Measurements from ENCODE around the gene METTL2A.
"Not testable (repeated sequence)": the region's sequence is repeated elsewhere in the genome, so short reads cannot be mapped to it uniquely, and the experiment has no call there.

The METTL2A gene

GRCh38 chr17:62423647-62424461, at the start of gene METTL2A:
METTL2A (plus strand) TSS chr17:62423897; CDS start chr17:62423903, 6 bp downstream.
- DNase-seq, result peak; percentile 86

GRCh38 chr17:62380253-62380652, 43.4 kb upstream of the METTL2A start, which contains the start of gene EFCAB3:
EFCAB3 (plus strand) TSS chr17:62380553; CDS start chr17:62382980, 2,427 bp downstream.
- no peak for DNase-seq

- DNase-seq, result no peak
These were observed 42.1 kb upstream of the METTL2A start for GRCh38 chr17:62381561-62381960.

- no peak for DNase-seq
These were observed 34.8 kb upstream of the METTL2A start for GRCh38 chr17:62388856-62389255.

- DNase-seq, result no peak
These were observed 30.8 kb upstream of the METTL2A start for GRCh38 chr17:62392908-62393307.

- no peak for DNase-seq
These were observed 24.8 kb upstream of the METTL2A start for GRCh38 chr17:62398891-62399290.

GRCh38 chr17:62405451-62405850, 18.2 kb upstream of the METTL2A start:
- DNase-seq, result no peak

GRCh38 chr17:62413090-62413489, 10.6 kb upstream of the METTL2A start:
- DNase-seq, result not testable (repeated sequence)

- not testable (repeated sequence) for DNase-seq
These were observed 2.5 kb downstream of the METTL2A start for GRCh38 chr17:62426214-62426613.

- not testable (repeated sequence) for DNase-seq
These were observed 11.6 kb downstream of the METTL2A start for GRCh38 chr17:62435251-62435650.

GRCh38 chr17:62441181-62441580, 17.5 kb downstream of the METTL2A start:
- DNase-seq, result not testable (repeated sequence)

- DNase-seq, result no peak
These were observed 20.4 kb downstream of the METTL2A start for GRCh38 chr17:62444063-62444462.

- DNase-seq, result not testable (repeated sequence)
These were observed 22.1 kb downstream of the METTL2A start for GRCh38 chr17:62445791-62446190.

GRCh38 chr17:62452195-62452594, 28.5 kb downstream of the METTL2A start:
- DNase-seq, result not testable (repeated sequence)

GRCh38 chr17:62453041-62453440, 29.3 kb downstream of the METTL2A start:
- not testable (repeated sequence) for DNase-seq

GRCh38 chr17:62453656-62454055, 30.0 kb downstream of the METTL2A start:
- DNase-seq, result not testable (repeated sequence)

GRCh38 chr17:62454111-62454510, 30.4 kb downstream of the METTL2A start:
- not testable (repeated sequence) for DNase-seq

- DNase-seq, result no peak
These were observed 32.3 kb downstream of the METTL2A start for GRCh38 chr17:62456016-62456415.

- DNase-seq, result not testable (repeated sequence)
These were observed 34.8 kb downstream of the METTL2A start for GRCh38 chr17:62458483-62458882.

GRCh38 chr17:62464422-62464821, 40.7 kb downstream of the METTL2A start:
- not testable (repeated sequence) for DNase-seq

- DNase-seq, result not testable (repeated sequence)
These were observed 41.6 kb downstream of the METTL2A start for GRCh38 chr17:62465271-62465670.

GRCh38 chr17:62470666-62471379, 47.1 kb downstream of the METTL2A start:
- DNase-seq, result peak; percentile 71

GRCh38 chr17:62471380-62471880, 47.7 kb downstream of the METTL2A start:
- DNase-seq, result not testable (repeated sequence)
